Skin of body (tissue), 2 donors: ENCODE data around the gene ZSCAN31. TPM values are rescaled to one million over a fixed set of nuclear protein-coding genes. Genes with fewer than 3 reads are reported as not detected.
A peak's percentile ranks its signal among the peaks of the same experiment; 100 is the strongest.

Experiments
- DNase-seq: peaks from one replicate; lab custom pipeline; 2025; lab: John Stamatoyannopoulos, UW
- total RNA-seq: library from RNA; depleted of rRNA; stranded (reverse); fragments of >200 nt; gene quantifications from one replicate; pipeline ENCODE4 v1.2.3, GENCODE V29; 2014

ZSCAN31 gene
- total RNA-seq, 1 donor from 2014 or later, result 10.1 TPM

- no peak for DNase-seq
These were observed 18.2 kb upstream of the ZSCAN31 start for GRCh38 chr6:28353981-28354676.

- DNase-seq, result no peak
These were observed 17.4 kb upstream of the ZSCAN31 start for GRCh38 chr6:28353356-28353755.

GRCh38 chr6:28351493-28351925 lies 15.6 kb upstream of the ZSCAN31 start:
- DNase-seq, result no peak

- DNase-seq, result no peak
These were observed 15.1 kb upstream of the ZSCAN31 start for GRCh38 chr6:28351087-28351486.

- DNase-seq, result peak; percentile 57
These were observed 14.2 kb upstream of the ZSCAN31 start, which contains the start of gene ZKSCAN3 for GRCh38 chr6:28349892-28350737. TSS of gene ZKSCAN3 (plus strand) at chr6:28349947. CDS start at chr6:28359587, 9,640 bp downstream.

DNA sequence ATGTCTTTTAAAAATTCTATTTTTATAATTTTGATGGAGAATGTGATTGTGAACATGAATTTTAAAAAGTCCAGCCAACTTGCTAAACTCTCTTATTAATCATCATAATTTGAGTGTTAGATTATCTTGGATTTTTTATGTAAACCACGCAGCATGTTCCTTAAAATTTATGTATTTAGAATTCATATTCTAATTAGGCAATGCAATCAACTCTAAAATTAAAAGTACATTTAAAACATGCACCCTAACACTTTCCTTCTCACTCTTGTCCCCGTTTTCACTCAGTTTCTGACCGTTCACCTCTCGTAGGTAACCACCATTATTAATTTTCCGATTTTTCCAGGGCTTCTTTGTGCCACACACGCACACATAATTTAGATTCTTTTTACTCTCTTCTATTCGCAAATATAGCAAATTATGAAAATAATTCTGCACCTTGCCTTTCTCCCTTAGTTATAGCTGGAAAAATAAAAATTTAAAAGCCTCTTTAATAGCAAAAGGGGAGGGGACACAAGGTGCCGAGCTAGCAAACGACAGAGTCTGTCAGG lies 13.5 kb upstream of the ZSCAN31 start:
- DNase-seq, result no peak

DNA sequence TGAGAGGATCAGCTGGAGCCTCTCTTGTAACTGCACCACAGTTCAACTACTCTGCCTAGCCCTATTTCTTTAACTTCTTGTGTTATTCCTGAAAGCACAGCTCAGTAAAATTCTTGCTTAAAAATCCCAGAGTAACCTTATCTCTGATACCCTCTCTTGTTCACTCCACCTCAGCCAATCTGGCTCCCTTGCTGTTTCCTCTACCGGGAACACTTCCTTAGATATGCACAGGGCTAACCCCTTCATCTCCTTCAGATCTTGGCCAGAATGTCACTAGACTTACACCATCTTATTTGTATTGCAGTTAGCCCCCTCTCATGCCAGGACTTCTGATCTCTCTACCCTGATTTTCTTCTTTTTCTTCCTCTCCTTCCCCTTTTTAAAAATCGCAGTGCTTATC lies 11.2 kb upstream of the ZSCAN31 start:
- DNase-seq, result no peak

DNA sequence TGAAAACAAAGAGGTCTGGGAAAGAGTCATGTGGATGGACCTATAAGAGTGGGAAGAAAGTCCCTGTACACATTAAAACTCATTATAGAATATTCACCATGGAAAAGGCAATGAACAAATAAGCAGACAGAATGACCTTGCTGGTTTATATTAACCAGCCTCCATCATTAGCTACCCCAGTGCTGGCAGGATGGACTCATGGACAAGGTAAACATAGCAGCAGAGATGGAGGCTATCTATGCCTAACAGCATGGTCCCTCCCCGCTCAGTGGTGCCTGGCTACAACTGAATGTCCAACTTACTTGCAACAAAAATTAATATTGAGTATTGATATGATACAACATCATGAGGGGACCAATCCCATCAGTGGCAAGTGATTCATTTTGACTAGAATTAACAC lies 9.3 kb upstream of the ZSCAN31 start:
- no peak for DNase-seq

GRCh38 chr6:28343898-28344677 lies 8.1 kb upstream of the ZSCAN31 start:
- no peak for DNase-seq

GRCh38 chr6:28340310-28341095 lies 4.6 kb upstream of the ZSCAN31 start:
- no peak for DNase-seq

DNA sequence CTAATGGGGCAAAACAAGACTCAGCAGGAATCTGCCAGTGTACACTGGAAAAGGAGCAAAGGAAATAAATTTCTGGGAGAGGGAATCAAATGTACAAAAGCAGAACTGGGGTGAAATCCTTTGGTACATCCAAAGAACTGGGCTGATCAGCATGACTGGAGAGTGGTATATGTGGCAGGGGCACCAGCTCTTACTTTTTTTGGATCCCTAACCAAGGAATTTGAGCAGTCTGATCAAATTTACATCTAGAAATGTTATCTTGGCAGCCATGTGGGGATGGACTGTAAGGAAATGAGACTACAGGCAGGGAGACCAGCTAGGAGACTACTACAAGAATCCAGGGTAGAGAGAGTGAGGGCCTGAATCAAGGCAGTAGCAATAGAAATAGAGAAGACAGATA lies 1.2 kb upstream of the ZSCAN31 start:
- no peak for DNase-seq

DNA sequence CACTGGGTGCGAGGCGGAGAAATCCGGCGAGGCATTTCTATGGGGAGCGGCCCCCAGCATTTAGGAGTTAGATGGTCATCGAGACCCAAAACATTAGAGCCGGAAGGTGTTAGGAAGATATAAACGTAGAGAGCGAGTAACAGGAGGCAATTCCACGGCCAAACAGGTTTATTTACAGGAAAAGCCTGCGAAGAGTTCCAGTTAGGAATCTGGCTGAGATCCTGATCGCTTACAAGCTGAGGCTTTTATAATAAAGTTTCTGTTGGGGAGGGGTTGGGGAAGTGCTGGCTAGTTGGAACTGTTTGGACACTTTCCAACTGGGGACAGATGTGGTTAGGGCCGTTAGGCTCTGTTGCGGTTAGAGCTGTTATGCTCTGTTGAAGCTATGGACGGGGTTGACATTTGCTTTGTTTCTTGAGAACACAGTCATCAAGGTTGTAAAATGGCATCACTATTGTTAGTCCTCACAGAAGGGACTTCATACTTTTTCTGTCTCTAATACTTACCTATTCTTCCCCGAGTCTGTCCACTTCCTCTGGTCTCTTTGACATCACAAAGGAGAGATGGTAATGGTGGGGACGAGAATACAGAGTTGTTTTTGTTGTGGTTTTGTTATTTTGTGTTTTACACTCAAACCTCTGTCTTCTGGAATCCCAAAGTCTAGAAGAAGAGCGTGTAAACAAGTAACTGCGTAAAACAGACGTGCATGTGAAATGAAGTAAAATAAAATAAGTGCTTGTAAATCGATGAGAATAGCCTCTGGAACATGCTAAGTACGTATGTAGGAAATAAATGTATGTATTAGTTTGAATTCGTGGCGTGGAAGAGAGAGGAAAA lies 554 bp upstream of the ZSCAN31 start:
- peak; percentile 78 for DNase-seq

GRCh38 chr6:28335040-28335563 lies 846 bp downstream of the ZSCAN31 start:
- DNase-seq, result no peak

DNA sequence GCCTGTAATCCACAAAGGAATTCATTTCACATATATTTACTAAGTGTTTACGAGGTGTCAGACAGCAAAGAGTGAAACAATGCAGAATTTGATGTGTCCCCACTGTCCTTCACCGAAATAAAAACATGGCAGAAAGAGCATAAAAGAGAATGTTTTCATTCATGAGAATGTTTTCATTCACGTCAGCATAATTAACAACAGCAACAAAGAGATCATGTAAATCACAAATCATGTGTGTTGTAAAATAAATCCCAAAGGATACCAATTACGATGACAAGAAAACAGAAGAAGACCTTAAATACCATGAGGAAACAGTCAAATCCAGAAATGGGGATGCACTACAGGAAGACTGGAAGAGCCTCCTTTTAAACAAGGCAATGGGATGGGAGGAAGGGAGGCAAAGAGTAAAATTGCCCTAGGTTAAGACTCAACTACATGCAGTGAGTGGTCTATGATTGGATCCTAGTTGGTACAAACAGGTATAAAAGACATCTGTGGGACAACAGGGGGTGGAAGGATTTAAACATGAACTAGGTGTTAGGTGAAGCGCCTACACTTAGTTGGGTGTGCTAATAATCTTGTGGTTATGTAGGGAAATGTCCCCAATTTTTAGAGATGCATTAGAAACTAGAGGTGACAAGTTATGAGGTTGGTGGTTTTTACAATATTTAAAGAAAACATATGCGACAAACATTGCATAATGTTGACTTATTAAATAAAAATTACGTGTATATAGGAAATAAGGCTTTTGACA lies 1.5 kb downstream of the ZSCAN31 start:
- peak; percentile 20 for DNase-seq

GRCh38 chr6:28333599-28334018 lies 2.3 kb downstream of the ZSCAN31 start:
- no peak for DNase-seq

GRCh38 chr6:28333047-28333446 lies 2.9 kb downstream of the ZSCAN31 start:
- no peak for DNase-seq

DNA sequence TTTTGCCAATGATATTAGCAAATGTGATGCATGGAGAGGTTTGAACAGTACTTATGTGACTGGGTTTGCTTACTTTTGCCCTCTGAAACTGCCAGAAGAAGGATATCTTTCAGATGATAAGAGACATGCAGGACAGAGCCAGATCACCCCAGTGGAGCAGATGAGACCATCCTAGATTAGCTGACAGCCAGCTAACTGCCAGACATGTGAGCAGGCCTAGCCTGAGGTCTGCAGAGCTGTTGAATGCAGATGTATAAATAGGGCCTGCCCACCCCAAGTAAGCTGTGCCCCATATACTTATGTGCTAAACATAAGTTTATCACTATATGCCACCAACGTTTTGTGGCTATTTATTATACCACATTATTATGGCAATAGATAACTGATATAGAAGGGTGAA lies 5.9 kb downstream of the ZSCAN31 start:
- no peak for DNase-seq

DNA sequence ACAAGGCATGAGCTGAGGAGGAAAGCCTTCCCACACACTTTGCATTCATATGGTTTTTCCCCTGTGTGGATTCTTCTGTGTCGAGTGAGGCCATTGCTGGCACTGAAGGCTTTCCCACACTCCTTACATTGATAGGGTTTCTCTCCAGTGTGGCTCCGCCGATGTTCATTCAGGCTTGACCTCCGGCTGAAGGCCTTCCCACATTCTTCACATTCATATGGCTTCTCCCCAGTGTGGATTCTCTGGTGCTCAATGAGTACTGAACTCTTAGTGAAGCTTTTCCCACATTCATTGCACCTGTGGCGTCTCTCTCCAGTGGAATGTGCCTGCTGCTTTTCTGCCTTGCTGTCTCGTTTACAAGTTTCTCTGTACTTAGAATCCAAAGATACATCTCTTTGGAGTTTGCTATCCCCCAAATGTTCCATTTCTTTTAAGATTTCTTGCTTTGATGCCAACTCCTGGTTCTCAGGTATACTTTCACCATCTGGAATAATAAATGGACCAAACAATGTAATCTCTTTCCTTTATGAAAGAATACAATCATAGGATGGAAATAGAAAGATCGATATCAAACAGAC lies 9.5 kb downstream of the ZSCAN31 start:
- DNase-seq, result no peak
